Measurements from ENCODE around the gene ERCC2.

ERCC2 gene

GRCh38 chr19:45401815-45402214, 31.4 kb upstream of the ERCC2 start:
- DNase-seq: no peak

- DNase-seq: no peak
Measured at GRCh38 chr19:45400192-45400591, 29.8 kb upstream of the ERCC2 start.

GRCh38 chr19:45395821-45396617, 25.6 kb upstream of the ERCC2 start:
- no peak for DNase-seq

- DNase-seq: no peak
Measured at GRCh38 chr19:45391871-45392665, 21.7 kb upstream of the ERCC2 start.

GRCh38 chr19:45391346-45391745, 21.0 kb upstream of the ERCC2 start:
- DNase-seq: peak; percentile 28

GRCh38 chr19:45385392-45386221, 15.2 kb upstream of the ERCC2 start:
- no peak for DNase-seq

GRCh38 chr19:45382426-45382825, 12.1 kb upstream of the ERCC2 start:
- DNase-seq: no peak

- DNase-seq: no peak
Measured at GRCh38 chr19:45380107-45380506, 9.7 kb upstream of the ERCC2 start.

- DNase-seq: peak; percentile 99
Measured at GRCh38 chr19:45376045-45376724, 5.8 kb upstream of the ERCC2 start.

- DNase-seq: no peak
Measured at GRCh38 chr19:45368737-45369340, 1.5 kb downstream of the ERCC2 start.

- DNase-seq: no peak
Measured at GRCh38 chr19:45368127-45368526, 2.2 kb downstream of the ERCC2 start.

GRCh38 chr19:45364696-45365095, 5.7 kb downstream of the ERCC2 start:
- DNase-seq: no peak

- DNase-seq: no peak
Measured at GRCh38 chr19:45363861-45364459, 6.4 kb downstream of the ERCC2 start.

- DNase-seq: no peak
Measured at GRCh38 chr19:45362291-45362690, 8.1 kb downstream of the ERCC2 start.

- no peak for DNase-seq
Measured at GRCh38 chr19:45361608-45362007, 8.8 kb downstream of the ERCC2 start.

- DNase-seq: no peak
Measured at GRCh38 chr19:45358213-45358792, 12.1 kb downstream of the ERCC2 start.

GRCh38 chr19:45357445-45357783, 13.0 kb downstream of the ERCC2 start:
- DNase-seq: no peak

- no peak for DNase-seq
Measured at GRCh38 chr19:45356760-45357444, 13.5 kb downstream of the ERCC2 start.

- no peak for DNase-seq
Measured at GRCh38 chr19:45355910-45356309, 14.5 kb downstream of the ERCC2 start.

GRCh38 chr19:45355402-45355801, 15.0 kb downstream of the ERCC2 start:
- no peak for DNase-seq

All from fibroblast of skin of back (primary cell).